WERI-Rb-1 (cell line): ENCODE data around the gene CSN2.
"Not testable (repeated sequence)": the region's sequence is repeated elsewhere in the genome, so short reads cannot be mapped to it uniquely, and the experiment has no call there.

Experiments
- DNase-seq: peaks from one replicate; pipeline ENCODE4 v3.0.0-alpha.2; 2020
- H3K27ac ChIP-seq: fragments of 250-450 bp; sonication (Bioruptor Pico); 2 replicates; pipeline ENCODE4 v1.5.1; 2020; ENCODE audit warnings: mild to moderate bottlenecking, moderate library complexity
- H3K27me3 ChIP-seq: fragments of 250-450 bp; sonication (Bioruptor Pico); 2 replicates; pipeline ENCODE4 v1.5.1; 2021; ENCODE audit warnings: mild to moderate bottlenecking, low read depth, moderate library complexity; ENCODE audit not compliant: insufficient read depth, severe bottlenecking
- H3K36me3 ChIP-seq: fragments of 250-450 bp; sonication (Bioruptor Pico); 2 replicates; pipeline ENCODE4 v1.5.1; 2020; ENCODE audit warnings: mild to moderate bottlenecking, moderate library complexity
- H3K4me3 ChIP-seq: 2 replicates; pipeline ENCODE4 v1.5.1; 2011; ENCODE audit warnings: low read depth, mild to moderate bottlenecking, control low read depth, low read length
- H3K9me3 ChIP-seq: fragments of 250-450 bp; sonication (Bioruptor Pico); 2 replicates; pipeline ENCODE4 v1.5.1; 2021; ENCODE audit warnings: mild to moderate bottlenecking, moderate library complexity; ENCODE audit not compliant: severe bottlenecking
- CTCF ChIP-seq: IDR thresholded peaks from 2 replicates; pipeline ENCODE4 v1.5.1; 2011; ENCODE audit warnings: low read depth, mild to moderate bottlenecking, control low read depth, inconsistent platforms, low read length

The CSN2 gene

GRCh38 chr4:69970071-69970470 is 4.5 kb upstream of the CSN2 start:
- Histone ChIP-seq H3K9me3 (no peaks in the 10 kb centered on the region), H3K27me3 (no peaks in the 10 kb centered on the region), H3K36me3 (no peaks in the 10 kb centered on the region), H3K4me3 (no peak overlapping the region), H3K27ac (no peak overlapping the region)
- no peak for TF ChIP-seq CTCF
- DNase-seq = no peak

- Histone ChIP-seq H3K27ac (no peak overlapping the region), H3K4me3 (no peak overlapping the region), H3K9me3 (no peaks in the 10 kb centered on the region), H3K36me3 (no peaks in the 10 kb centered on the region), H3K27me3 (no peaks in the 10 kb centered on the region)
- no peak for TF ChIP-seq CTCF
- no peak for DNase-seq
Observed at GRCh38 chr4:69957209-69957608, 8.3 kb downstream of the CSN2 start.

- no peak for TF ChIP-seq CTCF
- Histone ChIP-seq H3K36me3 (no peaks in the 10 kb centered on the region), H3K27me3 (no peaks in the 10 kb centered on the region), H3K9me3 (no peaks in the 10 kb centered on the region), H3K4me3 (no peak overlapping the region), H3K27ac (no peak overlapping the region)
- DNase-seq = no peak
Observed at GRCh38 chr4:69951602-69952001, 13.9 kb downstream of the CSN2 start.

- no peak for DNase-seq
- no peaks in the 10 kb centered on the region for H3K36me3 ChIP-seq
- no peak overlapping the region for H3K27ac ChIP-seq
- H3K9me3 ChIP-seq = no peaks in the 10 kb centered on the region
- no peak for TF ChIP-seq CTCF
- no peak overlapping the region for H3K4me3 ChIP-seq
- no peaks in the 10 kb centered on the region for H3K27me3 ChIP-seq
Observed at GRCh38 chr4:69936566-69936965, 29.0 kb downstream of the CSN2 start.

- Histone ChIP-seq H3K27me3 (no peaks in the 10 kb centered on the region), H3K27ac (no peak overlapping the region), H3K36me3 (no peaks in the 10 kb centered on the region), H3K4me3 (no peak overlapping the region), H3K9me3 (no peaks in the 10 kb centered on the region)
- DNase-seq = no peak
- no peak for TF ChIP-seq CTCF
Observed at GRCh38 chr4:69934150-69934549, 31.4 kb downstream of the CSN2 start.

GRCh38 chr4:69930768-69931167 is 34.8 kb downstream of the CSN2 start, which contains the start of gene CSN1S1:
TSS of gene CSN1S1 (plus strand) at chr4:69931068. CDS start at chr4:69932556, 1,488 bp downstream.
- no peak for DNase-seq
- Histone ChIP-seq H3K36me3 (no peaks in the 10 kb centered on the region), H3K4me3 (no peak within 1 kb of the TSS), H3K27me3 (no peaks in the 10 kb centered on the region), H3K9me3 (no peaks in the 10 kb centered on the region), H3K27ac (no peak within 1 kb of the TSS)
- no peak for TF ChIP-seq CTCF

- not testable (repeated sequence) for H3K27ac ChIP-seq, H3K9me3 ChIP-seq, DNase-seq, H3K4me3 ChIP-seq, H3K27me3 ChIP-seq, H3K36me3 ChIP-seq
Observed at GRCh38 chr4:69923782-69924410, 41.6 kb downstream of the CSN2 start.
